SH-SY5Y (cell line): ENCODE data around the gene MAPK14.

Experiments used
- GATA2 ChIP-seq: IDR thresholded peaks from 2 replicates; pipeline ENCODE4 v1.6.1; 2011; ENCODE audit warnings: mild to moderate bottlenecking, low read depth, low read length
- GATA3 ChIP-seq: IDR thresholded peaks from 2 replicates; pipeline ENCODE4 v1.6.1; 2011; ENCODE audit warnings: low read depth, mild to moderate bottlenecking, low read length, moderate library complexity

The MAPK14 gene

DNA sequence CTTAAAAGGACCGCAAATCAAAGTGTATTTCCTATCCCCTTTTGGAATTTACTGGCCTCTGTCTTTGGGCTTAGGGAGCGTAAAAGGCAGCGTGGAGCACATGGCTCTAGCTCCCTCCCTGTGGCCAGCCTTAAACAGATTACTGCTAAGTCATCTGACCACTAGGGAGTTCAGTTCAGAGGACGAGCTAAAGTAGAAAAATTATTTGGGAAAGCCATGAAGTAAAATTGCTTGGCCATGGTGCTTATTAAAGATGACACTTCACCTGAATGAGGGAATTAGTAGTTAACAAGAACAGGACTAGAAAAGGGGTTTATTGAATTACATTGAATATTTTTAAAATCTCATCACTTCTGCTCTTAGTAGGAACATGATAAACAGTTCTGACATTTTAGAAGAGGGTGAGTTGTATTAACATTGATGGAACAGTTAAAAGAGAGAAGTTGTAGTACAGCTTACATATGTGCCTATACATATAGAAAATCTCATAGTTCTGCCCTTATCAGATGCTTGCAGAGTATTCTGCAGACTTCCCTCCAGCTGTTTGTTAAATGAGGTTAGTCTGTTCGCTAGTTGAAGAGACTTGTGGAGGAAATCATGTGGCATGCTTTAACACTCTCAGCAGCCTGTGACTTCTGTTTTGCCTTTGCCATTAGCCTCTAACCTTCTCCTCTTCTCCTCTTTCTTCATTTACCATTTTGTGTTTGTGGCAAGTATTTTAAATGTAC, 71.5 kb downstream of the MAPK14 start:
- TF ChIP-seq GATA2, result peak; percentile 62
- TF ChIP-seq GATA3, result peak; percentile 78

DNA sequence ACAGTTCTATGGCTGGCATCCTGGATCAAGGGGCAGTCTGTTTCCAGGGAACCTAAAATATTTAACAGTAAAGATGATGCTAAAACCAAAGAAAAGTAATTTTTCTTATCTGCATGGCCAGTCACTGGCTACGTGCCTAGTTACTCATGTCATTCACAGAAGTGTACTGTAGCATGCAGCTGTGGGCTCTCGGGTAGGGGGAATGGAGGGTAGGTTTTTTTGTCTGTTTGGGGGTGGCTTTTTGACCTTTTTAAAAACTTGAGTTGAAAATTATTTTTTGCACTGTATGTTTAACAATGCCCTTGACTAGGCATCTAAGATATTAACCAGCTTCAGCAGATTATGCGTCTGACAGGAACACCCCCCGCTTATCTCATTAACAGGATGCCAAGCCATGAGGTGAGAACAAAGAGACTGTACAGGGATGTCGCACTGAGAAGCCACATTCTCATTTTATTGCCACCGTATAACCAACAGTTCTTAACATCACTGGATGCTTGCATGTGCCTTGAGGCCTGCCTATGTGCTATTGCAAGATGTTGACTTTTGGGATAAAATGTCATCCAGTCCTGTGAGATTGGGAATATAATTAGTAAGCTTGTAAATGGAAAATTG, 72.4 kb downstream of the MAPK14 start:
- TF ChIP-seq GATA3 (no peak), GATA2 (no peak)

- TF ChIP-seq GATA2 (no peak), GATA3 (no peak)
These were observed 74.1 kb downstream of the MAPK14 start for GRCh38 chr6:36101691-36102090.

- TF ChIP-seq GATA3, result no peak
- TF ChIP-seq GATA2, result no peak
These were observed 75.2 kb downstream of the MAPK14 start for GRCh38 chr6:36102853-36103252.

GRCh38 chr6:36104836-36105235, 77.2 kb downstream of the MAPK14 start:
- TF ChIP-seq GATA3 (no peak), GATA2 (no peak)

- TF ChIP-seq GATA2 (no peak), GATA3 (no peak)
These were observed 81.5 kb downstream of the MAPK14 start for GRCh38 chr6:36109092-36109491.

GRCh38 chr6:36110050-36110449, 82.4 kb downstream of the MAPK14 start:
- no peak for TF ChIP-seq GATA3
- TF ChIP-seq GATA2, result no peak

DNA sequence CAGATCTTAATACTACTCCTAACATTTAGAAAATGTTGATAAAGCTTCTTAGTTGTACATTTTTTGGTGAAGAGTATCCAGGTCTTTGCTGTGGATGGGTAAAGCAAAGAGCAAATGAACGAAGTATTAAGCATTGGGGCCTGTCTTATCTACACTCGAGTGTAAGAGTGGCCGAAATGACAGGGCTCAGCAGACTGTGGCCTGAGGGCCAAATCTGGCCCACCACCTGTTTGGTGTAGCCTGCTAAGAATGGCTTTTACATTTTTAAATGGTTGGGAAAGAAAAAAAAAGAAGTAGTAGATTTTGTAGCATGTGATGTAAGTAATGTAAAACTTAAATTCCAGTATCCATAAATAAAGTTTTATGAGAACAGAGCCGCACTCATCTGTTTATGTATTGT, 83.3 kb downstream of the MAPK14 start:
- TF ChIP-seq GATA2 (no peak), GATA3 (no peak)

- TF ChIP-seq GATA2 (no peak), GATA3 (no peak)
These were observed 83.9 kb downstream of the MAPK14 start for GRCh38 chr6:36111526-36111925.

GRCh38 chr6:36113049-36113448, 85.4 kb downstream of the MAPK14 start:
- TF ChIP-seq GATA3 (no peak), GATA2 (no peak)

DNA sequence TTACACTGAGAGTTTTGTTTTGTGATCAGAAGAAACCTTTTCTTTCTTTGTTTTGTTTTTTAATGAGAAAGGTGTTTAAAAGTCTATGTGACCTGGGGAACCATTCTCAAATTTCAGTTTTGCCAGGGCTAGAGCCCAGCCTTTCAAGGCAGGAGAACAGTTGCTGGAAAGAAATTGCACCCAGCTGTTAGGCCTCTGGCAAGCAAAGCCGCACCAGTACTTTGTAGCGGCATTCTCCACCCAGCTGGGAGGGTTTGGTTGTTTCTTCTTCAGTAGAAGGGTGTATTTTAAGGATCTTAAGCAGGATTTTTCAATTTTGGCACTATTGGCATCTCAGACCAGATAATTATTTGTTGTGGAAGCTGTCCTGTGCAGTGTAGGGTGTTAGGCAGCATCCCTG, 86.1 kb downstream of the MAPK14 start:
- no peak for TF ChIP-seq GATA3
- no peak for TF ChIP-seq GATA2

GRCh38 chr6:36114798-36115408, 87.3 kb downstream of the MAPK14 start:
- TF ChIP-seq GATA3, result no peak
- no peak for TF ChIP-seq GATA2

GRCh38 chr6:36115412-36115811, 87.8 kb downstream of the MAPK14 start:
- TF ChIP-seq GATA2, result no peak

DNA sequence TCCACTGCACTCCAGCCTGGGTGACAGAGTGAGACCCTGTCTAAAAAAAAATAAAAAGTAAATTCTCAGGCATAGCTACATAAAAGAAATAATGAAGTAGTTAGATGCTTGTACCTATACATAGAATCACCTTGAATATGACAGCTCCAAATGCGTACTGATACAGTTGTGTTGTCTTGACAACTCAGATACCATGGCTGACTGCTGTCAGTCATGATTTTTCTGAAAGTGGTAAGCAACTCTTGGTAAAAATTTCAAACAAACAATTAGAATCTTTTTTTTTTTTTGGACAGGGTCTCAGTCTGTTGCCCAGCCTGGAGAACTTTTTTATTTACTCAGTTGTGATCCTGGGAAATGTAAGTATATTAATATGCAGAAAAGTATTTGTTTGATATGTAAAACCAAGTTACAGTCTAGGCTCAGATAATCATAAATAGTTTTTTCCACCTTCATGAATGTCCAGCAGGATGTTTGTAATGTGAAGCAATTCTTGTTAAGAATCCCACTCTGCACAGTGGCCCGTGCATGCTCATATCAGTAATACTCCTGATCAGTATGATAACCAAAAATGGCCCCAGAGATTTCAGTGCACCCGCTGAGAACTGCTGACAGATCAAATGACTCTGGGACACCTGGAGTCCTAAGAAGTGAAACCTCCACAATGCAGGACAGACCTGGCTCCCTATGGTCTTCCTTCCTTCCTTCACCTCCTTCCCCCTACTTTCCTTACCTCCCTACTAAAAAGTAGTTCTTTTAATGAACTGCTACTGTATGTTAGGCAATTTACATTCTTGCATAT, 88.7 kb downstream of the MAPK14 start:
- no peak for TF ChIP-seq GATA2
- TF ChIP-seq GATA3, result no peak

GRCh38 chr6:36116943-36117342, 89.3 kb downstream of the MAPK14 start:
- TF ChIP-seq GATA2 (no peak), GATA3 (no peak)
